SK-N-SH (cell line): Measurements from ENCODE around the gene GLT6D1.

Experiments used
- POLR2AphosphoS5 ChIP-seq: IDR thresholded peaks from 2 replicates; pipeline ENCODE4 v1.6.1; 2012; ENCODE audit warnings: low read depth, low read length
- SIN3A ChIP-seq: IDR thresholded peaks from 2 replicates; pipeline ENCODE4 v1.6.1; 2012; ENCODE audit warnings: low read depth, mild to moderate bottlenecking, low read length, moderate library complexity, borderline replicate concordance

GRCh38 chr9:135661816-135662560 lies 22.6 kb upstream of the GLT6D1 start:
- TF ChIP-seq SIN3A (no peak), POLR2AphosphoS5 (no peak)
